Measurements from ENCODE around the gene PDHX. TPM values are rescaled to one million over a fixed set of nuclear protein-coding genes. Genes with fewer than 3 reads are reported as not detected.

PDHX gene
- total and polyA plus RNA-seq, 10 of the 15 experiments (the other 5 are each of a cell fraction or from before 2014, with no cell fraction given): 14.5 to 41.9 (median 28.0) TPM

DNA sequence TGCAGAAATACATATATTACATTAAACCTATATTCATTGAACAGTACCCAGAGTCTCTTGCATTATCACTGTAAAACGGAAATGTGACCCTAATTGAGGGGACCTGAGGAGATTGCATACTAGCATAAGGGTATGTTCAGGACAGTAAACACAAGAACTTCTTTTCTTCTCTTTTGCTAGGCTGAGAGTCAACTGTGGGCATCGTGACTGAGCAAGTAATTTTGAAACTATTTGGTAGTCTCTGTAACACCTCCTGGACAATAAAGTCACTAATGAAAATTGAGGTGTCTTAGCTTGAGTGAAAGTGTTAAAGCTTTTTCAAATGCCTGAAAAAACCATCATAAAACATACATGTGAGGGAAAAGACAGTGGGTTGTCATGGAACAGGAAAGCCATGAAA, 90.9 kb downstream of the PDHX start (continued):
- TF ChIP-seq BHLHE40 (IDR thresholded peaks at IDR 0.05; ENCODE audit: borderline replicate concordance in 1 of 2, low read depth in 2 of 2, low read length in 1 of 2) (peak; percentile 42 to 66; a peak in 2 of 4 replicates), EZH2 (IDR thresholded peaks at IDR 0.05; ENCODE audit: borderline replicate concordance, control insufficient read depth, low read depth, low read length) (no peak), CBX3 (IDR thresholded peaks at IDR 0.05; ENCODE audit: borderline replicate concordance, low read depth) (no peak), NFIC (IDR thresholded peaks at IDR 0.05; ENCODE audit: low read depth, low read length) (peak; percentile 44; the same call in 1 of the 2 replicates), HDAC6 (IDR thresholded peaks at IDR 0.05; ENCODE audit: unreplicated experiment) (no peak), SIN3A (IDR thresholded peaks at IDR 0.05; ENCODE audit: low read depth, low read length) (no peak), FOXM1 (IDR thresholded peaks at IDR 0.05; ENCODE audit: low read depth, low read length) (peak; percentile 39; the same call in 1 of the 2 replicates), ZNF24 (IDR thresholded peaks at IDR 0.05) (peak; percentile 44; the same call in 1 of the 2 replicates), IKZF2 (IDR thresholded peaks at IDR 0.05) (peak; percentile 33 to 42; a peak in 3 of 4 replicates), SMC3 (IDR thresholded peaks at IDR 0.05; ENCODE audit: borderline replicate concordance, low read length) (peak; percentile 30; the same call in 1 of the 2 replicates), CREB1 (IDR thresholded peaks at IDR 0.05; ENCODE audit: low read depth) (0 out of 2 replicates have a peak, but pooled peaks have one; percentile 17), SIX5 (IDR thresholded peaks at IDR 0.05; ENCODE audit: low read depth, low read length, severe bottlenecking) (no peak), BRCA1 (IDR thresholded peaks at IDR 0.05; ENCODE audit: low read depth, low read length) (no peak)
- TF ChIP-seq, protein P1, sequence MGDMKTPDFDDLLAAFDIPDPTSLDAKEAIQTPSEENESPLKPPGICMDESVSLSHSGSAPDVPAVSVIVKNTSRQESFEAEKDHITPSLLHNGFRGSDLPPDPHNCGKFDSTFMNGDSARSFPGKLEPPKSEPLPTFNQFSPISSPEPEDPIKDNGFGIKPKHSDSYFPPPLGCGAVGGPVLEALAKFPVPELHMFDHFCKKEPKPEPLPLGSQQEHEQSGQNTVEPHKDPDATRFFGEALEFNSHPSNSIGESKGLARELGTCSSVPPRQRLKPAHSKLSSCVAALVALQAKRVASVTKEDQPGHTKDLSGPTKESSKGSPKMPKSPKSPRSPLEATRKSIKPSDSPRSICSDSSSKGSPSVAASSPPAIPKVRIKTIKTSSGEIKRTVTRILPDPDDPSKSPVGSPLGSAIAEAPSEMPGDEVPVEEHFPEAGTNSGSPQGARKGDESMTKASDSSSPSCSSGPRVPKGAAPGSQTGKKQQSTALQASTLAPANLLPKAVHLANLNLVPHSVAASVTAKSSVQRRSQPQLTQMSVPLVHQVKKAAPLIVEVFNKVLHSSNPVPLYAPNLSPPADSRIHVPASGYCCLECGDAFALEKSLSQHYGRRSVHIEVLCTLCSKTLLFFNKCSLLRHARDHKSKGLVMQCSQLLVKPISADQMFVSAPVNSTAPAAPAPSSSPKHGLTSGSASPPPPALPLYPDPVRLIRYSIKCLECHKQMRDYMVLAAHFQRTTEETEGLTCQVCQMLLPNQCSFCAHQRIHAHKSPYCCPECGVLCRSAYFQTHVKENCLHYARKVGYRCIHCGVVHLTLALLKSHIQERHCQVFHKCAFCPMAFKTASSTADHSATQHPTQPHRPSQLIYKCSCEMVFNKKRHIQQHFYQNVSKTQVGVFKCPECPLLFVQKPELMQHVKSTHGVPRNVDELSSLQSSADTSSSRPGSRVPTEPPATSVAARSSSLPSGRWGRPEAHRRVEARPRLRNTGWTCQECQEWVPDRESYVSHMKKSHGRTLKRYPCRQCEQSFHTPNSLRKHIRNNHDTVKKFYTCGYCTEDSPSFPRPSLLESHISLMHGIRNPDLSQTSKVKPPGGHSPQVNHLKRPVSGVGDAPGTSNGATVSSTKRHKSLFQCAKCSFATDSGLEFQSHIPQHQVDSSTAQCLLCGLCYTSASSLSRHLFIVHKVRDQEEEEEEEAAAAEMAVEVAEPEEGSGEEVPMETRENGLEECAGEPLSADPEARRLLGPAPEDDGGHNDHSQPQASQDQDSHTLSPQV (IDR thresholded peaks at IDR 0.05): no peak
- TF ChIP-seq, protein P2, sequence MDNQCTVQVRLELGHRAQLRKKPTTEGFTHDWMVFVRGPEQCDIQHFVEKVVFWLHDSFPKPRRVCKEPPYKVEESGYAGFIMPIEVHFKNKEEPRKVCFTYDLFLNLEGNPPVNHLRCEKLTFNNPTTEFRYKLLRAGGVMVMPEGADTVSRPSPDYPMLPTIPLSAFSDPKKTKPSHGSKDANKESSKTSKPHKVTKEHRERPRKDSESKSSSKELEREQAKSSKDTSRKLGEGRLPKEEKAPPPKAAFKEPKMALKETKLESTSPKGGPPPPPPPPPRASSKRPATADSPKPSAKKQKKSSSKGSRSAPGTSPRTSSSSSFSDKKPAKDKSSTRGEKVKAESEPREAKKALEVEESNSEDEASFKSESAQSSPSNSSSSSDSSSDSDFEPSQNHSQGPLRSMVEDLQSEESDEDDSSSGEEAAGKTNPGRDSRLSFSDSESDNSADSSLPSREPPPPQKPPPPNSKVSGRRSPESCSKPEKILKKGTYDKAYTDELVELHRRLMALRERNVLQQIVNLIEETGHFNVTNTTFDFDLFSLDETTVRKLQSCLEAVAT (IDR thresholded peaks at IDR 0.05): no peak
- TF ChIP-seq, protein P3, sequence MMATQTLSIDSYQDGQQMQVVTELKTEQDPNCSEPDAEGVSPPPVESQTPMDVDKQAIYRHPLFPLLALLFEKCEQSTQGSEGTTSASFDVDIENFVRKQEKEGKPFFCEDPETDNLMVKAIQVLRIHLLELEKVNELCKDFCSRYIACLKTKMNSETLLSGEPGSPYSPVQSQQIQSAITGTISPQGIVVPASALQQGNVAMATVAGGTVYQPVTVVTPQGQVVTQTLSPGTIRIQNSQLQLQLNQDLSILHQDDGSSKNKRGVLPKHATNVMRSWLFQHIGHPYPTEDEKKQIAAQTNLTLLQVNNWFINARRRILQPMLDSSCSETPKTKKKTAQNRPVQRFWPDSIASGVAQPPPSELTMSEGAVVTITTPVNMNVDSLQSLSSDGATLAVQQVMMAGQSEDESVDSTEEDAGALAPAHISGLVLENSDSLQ (IDR thresholded peaks at IDR 0.05): peak; percentile 14; the same call in 1 of the 2 replicates
- TF ChIP-seq, protein P4, sequence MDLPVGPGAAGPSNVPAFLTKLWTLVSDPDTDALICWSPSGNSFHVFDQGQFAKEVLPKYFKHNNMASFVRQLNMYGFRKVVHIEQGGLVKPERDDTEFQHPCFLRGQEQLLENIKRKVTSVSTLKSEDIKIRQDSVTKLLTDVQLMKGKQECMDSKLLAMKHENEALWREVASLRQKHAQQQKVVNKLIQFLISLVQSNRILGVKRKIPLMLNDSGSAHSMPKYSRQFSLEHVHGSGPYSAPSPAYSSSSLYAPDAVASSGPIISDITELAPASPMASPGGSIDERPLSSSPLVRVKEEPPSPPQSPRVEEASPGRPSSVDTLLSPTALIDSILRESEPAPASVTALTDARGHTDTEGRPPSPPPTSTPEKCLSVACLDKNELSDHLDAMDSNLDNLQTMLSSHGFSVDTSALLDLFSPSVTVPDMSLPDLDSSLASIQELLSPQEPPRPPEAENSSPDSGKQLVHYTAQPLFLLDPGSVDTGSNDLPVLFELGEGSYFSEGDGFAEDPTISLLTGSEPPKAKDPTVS (IDR thresholded peaks at IDR 0.05; ENCODE audit: low read depth, low read length): no peak
- TF ChIP-seq, protein P5, sequence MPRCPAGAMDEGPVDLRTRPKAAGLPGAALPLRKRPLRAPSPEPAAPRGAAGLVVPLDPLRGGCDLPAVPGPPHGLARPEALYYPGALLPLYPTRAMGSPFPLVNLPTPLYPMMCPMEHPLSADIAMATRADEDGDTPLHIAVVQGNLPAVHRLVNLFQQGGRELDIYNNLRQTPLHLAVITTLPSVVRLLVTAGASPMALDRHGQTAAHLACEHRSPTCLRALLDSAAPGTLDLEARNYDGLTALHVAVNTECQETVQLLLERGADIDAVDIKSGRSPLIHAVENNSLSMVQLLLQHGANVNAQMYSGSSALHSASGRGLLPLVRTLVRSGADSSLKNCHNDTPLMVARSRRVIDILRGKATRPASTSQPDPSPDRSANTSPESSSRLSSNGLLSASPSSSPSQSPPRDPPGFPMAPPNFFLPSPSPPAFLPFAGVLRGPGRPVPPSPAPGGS (IDR thresholded peaks at IDR 0.05; ENCODE audit: borderline replicate concordance, insufficient read depth, low read depth, low read length, poor library complexity, severe bottlenecking): peak; percentile 51

All from GM12878 (cell line).